HG02840 (cell line): ENCODE data around the gene TMEM63A.
"Not testable (repeated sequence)": the region's sequence is repeated elsewhere in the genome, so short reads cannot be mapped to it uniquely, and the experiment has no call there.

Experiments used
- ATAC-seq: cut with Tn5 transposase; IDR thresholded peaks from one replicate; pipeline ENCODE4 v1.9.1; 2021; ENCODE audit warnings: mild to moderate bottlenecking, moderate library complexity, moderate number of reproducible peaks; ENCODE audit not compliant: unreplicated experiment, low FRiP score

TMEM63A gene

GRCh38 chr1:225823811-225824261 is 58.3 kb downstream of the TMEM63A start:
- ATAC-seq: no peak

DNA sequence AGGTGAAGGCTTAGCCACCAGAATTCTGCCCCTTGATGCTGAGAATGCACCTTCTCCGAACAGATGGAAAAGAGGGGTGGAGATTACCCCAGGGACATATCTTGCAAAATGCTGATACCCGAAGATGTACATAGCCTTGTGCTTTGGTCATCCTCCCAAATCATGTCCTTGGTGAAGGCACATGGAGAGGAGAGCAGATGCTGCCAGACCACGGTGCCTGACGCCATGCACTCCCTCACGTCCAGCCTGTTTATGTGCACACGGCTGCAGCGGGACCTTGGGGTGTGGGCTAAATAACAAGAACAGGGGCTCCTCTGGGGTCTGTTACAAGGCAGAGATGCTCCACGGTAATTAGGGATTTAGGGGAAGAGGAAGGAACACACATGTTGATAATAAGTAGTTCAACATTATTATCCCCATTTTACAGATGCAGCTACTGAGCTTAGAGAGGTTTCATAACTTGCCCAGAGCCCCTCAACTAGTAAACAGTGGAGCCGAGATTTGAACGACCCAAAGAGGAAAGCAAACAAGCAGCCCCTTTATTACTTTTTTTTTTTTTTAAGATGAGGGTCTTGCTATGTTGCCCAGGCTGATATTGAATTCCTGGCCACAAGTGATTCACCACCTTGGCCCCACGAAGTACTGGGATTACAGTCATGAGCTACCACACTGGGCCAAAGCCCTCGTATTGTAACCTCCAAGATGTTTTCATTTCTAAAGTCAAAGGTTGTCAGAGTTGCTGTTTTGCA is 59.4 kb downstream of the TMEM63A start:
- ATAC-seq: no peak

- ATAC-seq: no peak
Measured at GRCh38 chr1:225820522-225821120, 61.6 kb downstream of the TMEM63A start.

DNA sequence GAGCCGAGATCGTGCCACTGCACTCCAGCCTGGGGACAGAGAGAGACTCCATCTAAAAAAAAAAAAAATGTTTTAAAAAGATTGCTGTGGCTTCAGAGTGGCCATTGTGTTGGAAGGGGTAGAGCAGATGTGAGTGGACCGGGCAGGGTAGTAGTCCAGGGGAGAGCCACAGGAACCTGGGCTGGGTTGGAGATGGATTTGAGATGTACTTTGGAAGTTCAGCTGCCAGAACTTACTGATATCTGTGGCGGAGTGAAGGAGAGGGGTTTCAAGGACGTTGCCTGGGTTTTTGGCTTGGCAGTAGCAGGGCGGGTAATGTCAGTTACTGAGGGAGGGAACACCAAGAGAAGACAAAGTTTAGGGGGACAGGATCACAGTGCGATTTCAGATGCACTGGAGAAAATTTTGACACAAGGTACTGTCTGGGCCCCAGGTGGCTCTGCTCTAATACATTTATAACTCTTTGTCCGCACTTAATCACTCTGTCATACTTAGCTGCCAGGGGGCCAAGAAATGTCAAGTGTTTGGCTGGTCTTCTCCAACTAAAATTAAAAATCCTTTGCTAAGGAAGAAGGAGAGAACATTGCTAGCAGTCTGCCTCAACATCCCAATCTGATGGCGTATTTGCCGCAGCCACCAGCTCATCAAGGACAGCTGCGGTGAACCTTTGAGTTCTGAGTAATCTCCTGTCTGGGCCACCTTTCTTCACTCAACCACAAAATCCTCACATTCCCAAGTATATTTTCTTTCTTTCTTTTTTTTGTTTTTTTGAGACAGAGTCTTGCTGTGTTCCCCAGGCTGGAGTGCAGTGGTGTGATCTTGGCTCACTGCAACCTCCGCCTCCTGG is 62.6 kb downstream of the TMEM63A start:
- no peak for ATAC-seq

- ATAC-seq: no peak
Measured at GRCh38 chr1:225818229-225818628, 64.0 kb downstream of the TMEM63A start.

- ATAC-seq: no peak
Measured at GRCh38 chr1:225817611-225818061, 64.5 kb downstream of the TMEM63A start.

DNA sequence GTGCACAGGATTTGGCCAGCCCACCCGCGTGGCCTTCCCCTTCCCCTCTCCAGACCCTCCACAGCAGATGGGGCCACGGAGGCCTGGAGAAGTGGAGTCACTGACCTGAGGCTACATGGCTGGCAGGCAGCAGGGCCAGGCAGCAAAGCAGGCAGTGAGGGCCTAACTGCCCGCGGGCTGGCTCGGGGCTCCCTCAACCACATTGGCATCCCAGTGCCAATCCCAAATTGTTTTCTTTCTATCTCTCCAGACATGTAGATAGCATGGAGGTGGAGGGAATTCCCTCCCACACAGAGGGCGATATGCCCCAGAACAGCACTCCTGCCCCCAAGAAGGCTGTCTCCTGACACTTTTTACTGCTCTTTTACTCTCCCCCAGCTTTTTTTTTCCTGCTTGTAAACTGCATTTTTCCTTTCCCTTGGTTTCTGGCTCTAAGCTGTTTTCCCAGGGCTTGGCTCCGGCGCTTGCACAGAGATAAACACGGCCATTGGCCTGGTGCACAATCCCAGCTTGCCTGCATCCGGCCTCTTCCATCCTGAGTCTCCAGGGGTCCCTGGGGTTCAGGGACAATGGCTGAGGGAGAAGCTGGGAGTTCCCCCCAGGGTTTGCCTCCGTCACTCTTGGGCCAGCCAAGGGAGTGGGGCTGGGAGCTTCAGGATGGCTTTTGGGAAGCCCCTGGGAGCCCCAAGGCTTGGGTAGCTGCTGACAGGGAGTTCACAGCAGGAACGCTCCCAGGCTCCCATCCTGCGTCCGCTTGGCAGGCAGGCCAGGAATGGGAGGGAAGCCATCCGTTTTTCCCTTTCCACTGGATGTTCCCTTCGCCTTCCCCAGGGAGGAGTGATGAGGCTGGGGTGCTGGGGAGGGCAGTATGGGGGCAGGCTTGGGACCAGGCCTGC is 65.3 kb downstream of the TMEM63A start:
- ATAC-seq: no peak

- ATAC-seq: no peak
Measured at GRCh38 chr1:225815526-225816178, 66.5 kb downstream of the TMEM63A start.

DNA sequence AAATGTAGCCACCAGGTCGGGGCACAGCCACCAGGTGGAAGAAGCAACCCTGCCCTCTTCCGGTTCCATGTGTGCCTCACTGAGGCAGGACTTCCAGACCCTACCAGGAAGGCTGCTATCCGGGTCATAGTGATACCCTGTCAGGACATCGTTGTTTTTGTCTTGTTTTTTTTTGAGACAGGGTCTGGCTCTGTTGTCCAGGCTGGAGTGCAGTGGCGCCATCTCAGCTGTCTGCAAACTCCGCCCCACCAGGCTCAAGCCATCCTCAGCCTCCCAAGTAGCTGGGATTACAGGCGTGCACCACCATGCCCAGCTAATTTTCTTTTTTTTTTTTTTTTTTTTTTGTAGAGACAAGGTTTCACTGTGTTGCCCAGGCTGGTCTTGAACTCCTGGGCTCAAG is 67.1 kb downstream of the TMEM63A start:
- ATAC-seq: not testable (repeated sequence)

GRCh38 chr1:225814381-225814780 is 67.8 kb downstream of the TMEM63A start:
- no peak for ATAC-seq

GRCh38 chr1:225813214-225813964 is 68.8 kb downstream of the TMEM63A start:
- no peak for ATAC-seq

GRCh38 chr1:225812488-225813213 is 69.5 kb downstream of the TMEM63A start:
- ATAC-seq: no peak

GRCh38 chr1:225811622-225812487 is 70.3 kb downstream of the TMEM63A start:
- no peak for ATAC-seq

- ATAC-seq: not testable (repeated sequence)
Measured at GRCh38 chr1:225810579-225811538, 71.3 kb downstream of the TMEM63A start.

DNA sequence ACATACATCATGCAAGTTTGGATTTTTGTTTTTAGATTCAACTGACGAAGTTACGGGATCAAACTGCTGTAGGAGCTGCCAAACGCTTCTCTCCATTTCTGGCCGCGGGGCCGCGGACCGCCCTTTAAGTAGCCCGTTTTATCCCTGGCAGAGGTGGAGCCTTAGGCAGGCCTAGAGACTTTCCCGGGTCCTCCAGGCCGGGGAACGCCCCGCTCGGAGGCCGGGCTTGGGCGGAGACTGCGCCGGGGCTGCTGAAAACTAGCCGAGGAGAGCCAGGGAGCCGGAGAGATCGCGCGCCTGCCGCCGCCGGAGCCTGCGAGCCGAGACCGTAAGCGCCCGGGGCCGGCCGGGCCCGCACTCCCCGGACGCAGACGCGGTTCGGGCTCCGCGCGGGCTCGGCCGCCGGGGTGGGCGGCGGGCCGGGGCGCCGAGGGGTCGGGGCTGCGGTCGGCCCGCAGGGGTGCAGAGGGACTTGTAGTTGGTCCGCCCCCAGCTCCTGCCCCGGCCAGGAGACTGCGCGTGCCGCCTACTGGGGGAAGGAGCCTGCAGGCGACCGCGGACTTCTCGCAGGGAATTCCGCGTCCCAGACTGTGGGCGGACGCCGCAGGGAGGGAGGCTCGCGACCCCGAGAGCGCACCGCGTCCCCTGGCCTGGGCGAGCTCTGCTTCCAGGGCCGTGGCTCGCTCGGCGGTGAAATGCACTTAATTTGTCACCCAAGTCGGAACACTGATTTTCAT is 72.2 kb downstream of the TMEM63A start, which contains the start of gene EPHX1:
TSS of gene EPHX1 (plus strand) at position 283 of the 737 bp plus-strand sequence. CDS start 18,606 bp downstream, outside the sequence.
- peak; percentile 88 for ATAC-seq
